ENCODE results near the gene MEPE. TPM values are rescaled to one million over a fixed set of nuclear protein-coding genes. Genes with fewer than 3 reads are reported as not detected.

The MEPE gene
- total and polyA plus RNA-seq, 2 of the 8 experiments (the other 6 are each of a cell fraction or from before 2014, with no cell fraction given), result not detected

DNA sequence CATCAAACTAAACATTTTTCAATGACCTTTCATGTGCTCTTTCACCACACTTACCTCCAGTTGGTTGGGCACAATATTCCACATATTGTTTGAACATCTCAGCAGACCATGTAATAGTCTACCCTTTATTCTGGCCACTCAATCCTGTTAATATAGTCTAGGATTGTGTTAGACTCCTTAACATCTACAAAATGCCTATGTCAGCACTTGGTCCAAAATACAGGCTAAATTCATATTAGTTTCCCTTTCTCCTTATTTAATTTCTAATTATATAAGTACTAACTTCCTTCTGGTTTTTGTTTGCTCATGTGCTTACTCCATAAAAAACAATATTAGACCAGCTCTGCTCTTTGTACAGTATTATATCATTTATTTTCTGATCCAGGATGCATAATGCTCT is 21.1 kb downstream of the MEPE start:
- Histone ChIP-seq H3K4me2 (ENCODE audit: insufficient read depth in 1 of 2, low read depth in 2 of 2, low read length in 2 of 2) (no peak overlapping the region), H4K20me1 (replicated peaks in 1 of 2; ENCODE audit: control insufficient read depth in 1 of 2, insufficient read depth in 2 of 2, low read length in 2 of 2) (no peaks in the 10 kb centered on the region), H3K36me3 (ENCODE audit: control insufficient read depth in 2 of 4, insufficient read depth in 4 of 4, low read length in 3 of 4) (no peaks in the 10 kb centered on the region), H3K4ac (replicated peaks; ENCODE audit: insufficient read length, low read depth, low read length) (no peak overlapping the region), H2BK12ac (ENCODE audit: low read depth, low read length) (peak overlapping the region; percentile 30; the same call in 1 of the 2 replicates), H2BK120ac (replicated peaks; ENCODE audit: low read depth, low read length) (peak overlapping the region; percentile 11), H3K14ac (ENCODE audit: insufficient read length) (no peak overlapping the region), H4K8ac (ENCODE audit: extremely low read depth, insufficient read depth, low read length) (no peak overlapping the region), H3K23ac (ENCODE audit: insufficient read length) (no peak overlapping the region), H2AK5ac (ENCODE audit: low read depth, low read length) (no peak overlapping the region), H3K4me3 (ENCODE audit: extremely low read depth in 1 of 4, insufficient read depth in 2 of 4, low read depth in 3 of 4, low read length in 4 of 4) (peak overlapping the region in 1 of 4 experiments; percentile 16; a peak in 1 of 8 replicates), H3K18ac (ENCODE audit: extremely low read depth, low read length) (no peak overlapping the region), H3K27me3 (replicated peaks in 1 of 4; ENCODE audit: control insufficient read depth in 3 of 4, extremely low read depth in 1 of 4, insufficient read depth in 3 of 4, low read length in 3 of 4) (no peaks in the 10 kb centered on the region), H3K23me2 (ENCODE audit: low read depth, low read length) (no peaks in the 10 kb centered on the region), H2BK15ac (ENCODE audit: low read length) (no peak overlapping the region), H2BK20ac (ENCODE audit: low read length) (no peak overlapping the region), H4K5ac (ENCODE audit: insufficient read length, low read depth, low read length) (no peak overlapping the region), H3K79me2 (ENCODE audit: control insufficient read depth in 1 of 2, insufficient read depth in 2 of 2, low read length in 2 of 2) (peaks cover 0 to 11% of the 10 kb centered on the region in 2 experiments; a peak in 2 of 4 replicates), H3K9me3 (ENCODE audit: insufficient read depth in 2 of 2, low read depth in 1 of 2, low read length in 1 of 2) (no peaks in the 10 kb centered on the region), H3K79me1 (ENCODE audit: low read depth, low read length) (no peaks in the 10 kb centered on the region), H4K91ac (replicated peaks; ENCODE audit: insufficient read length, low read length) (no peak overlapping the region), H3K56ac (replicated peaks; ENCODE audit: insufficient read length, low read depth, low read length) (no peak overlapping the region), H2BK5ac (ENCODE audit: low read depth, low read length) (peak overlapping the region; percentile 54; the same call in 1 of the 2 replicates), H3K9ac (replicated peaks in 1 of 4; ENCODE audit: extremely low read depth in 1 of 4, low read depth in 3 of 4, low read length in 3 of 4) (no peak overlapping the region), H3K27ac (ENCODE audit: low read depth, low read length) (no peak overlapping the region), H2AFZ (ENCODE audit: low read length) (no peak overlapping the region), H3K4me1 (replicated peaks in 1 of 4; ENCODE audit: control insufficient read depth in 3 of 4, insufficient read depth in 4 of 4, low read length in 3 of 4) (peaks cover 0 to 14% (median 7%) of the 10 kb centered on the region in 4 experiments; a peak in 5 of 7 replicates)
- DNase-seq (ENCODE audit: low read depth in 1 of 2, low spot score in 2 of 2) (no peak), FAIRE-seq (no peak)
- TF ChIP-seq POLR2A (IDR thresholded peaks at IDR 0.05; ENCODE audit: control extremely low read depth in 1 of 2, low read depth in 2 of 2, low read length in 2 of 2), result no peak
- TF ChIP-seq MAFK (IDR thresholded peaks at IDR 0.05; ENCODE audit: low read depth, low read length), result peak; percentile 67; the same call in 1 of the 2 replicates
- ChIA-PET POLR2A (ENCODE audit: partially characterized antibody) (interaction anchor here (1.2 to 19.5 kb wide), 4 partner anchors 9 to 76 kb away, joined by 3 to 369 read pairs (median 12); no protein-coding TSS in a partner anchor), CTCF (ENCODE audit: partially characterized antibody) (interaction anchor here (0.6 to 4.3 kb wide), 16 partner anchors 8 to 594 kb away, joined by 3 to 28 read pairs (median 6); partner anchors contain the start of gene SPP1)
